ENCODE results near the gene CCDC182.
A peak's percentile ranks its signal among the peaks of the same experiment; 100 is the strongest.

- TF ChIP-seq POLR2A (IDR thresholded peaks at IDR 0.05) (no peak), CTCF (IDR thresholded peaks at IDR 0.05 in 8 of 11, conservative IDR thresholded peaks at IDR 0.05 in 3 of 11) (peak; percentile 36 to 81 (median 73))
Observed at GRCh38 chr17:57747221-57748017, 2.3 kb upstream of the CCDC182 start.

All from spleen (tissue), 7 donors.